HG02938 (cell line): ENCODE data around the gene RSPRY1.
"Not testable (repeated sequence)": the region's sequence is repeated elsewhere in the genome, so short reads cannot be mapped to it uniquely, and the experiment has no call there.

Experiments used
- ATAC-seq: cut with Tn5 transposase; IDR thresholded peaks from one replicate; pipeline ENCODE4 v1.9.1; 2021; ENCODE audit warnings: mild to moderate bottlenecking, moderate library complexity; ENCODE audit not compliant: unreplicated experiment

The RSPRY1 gene

DNA sequence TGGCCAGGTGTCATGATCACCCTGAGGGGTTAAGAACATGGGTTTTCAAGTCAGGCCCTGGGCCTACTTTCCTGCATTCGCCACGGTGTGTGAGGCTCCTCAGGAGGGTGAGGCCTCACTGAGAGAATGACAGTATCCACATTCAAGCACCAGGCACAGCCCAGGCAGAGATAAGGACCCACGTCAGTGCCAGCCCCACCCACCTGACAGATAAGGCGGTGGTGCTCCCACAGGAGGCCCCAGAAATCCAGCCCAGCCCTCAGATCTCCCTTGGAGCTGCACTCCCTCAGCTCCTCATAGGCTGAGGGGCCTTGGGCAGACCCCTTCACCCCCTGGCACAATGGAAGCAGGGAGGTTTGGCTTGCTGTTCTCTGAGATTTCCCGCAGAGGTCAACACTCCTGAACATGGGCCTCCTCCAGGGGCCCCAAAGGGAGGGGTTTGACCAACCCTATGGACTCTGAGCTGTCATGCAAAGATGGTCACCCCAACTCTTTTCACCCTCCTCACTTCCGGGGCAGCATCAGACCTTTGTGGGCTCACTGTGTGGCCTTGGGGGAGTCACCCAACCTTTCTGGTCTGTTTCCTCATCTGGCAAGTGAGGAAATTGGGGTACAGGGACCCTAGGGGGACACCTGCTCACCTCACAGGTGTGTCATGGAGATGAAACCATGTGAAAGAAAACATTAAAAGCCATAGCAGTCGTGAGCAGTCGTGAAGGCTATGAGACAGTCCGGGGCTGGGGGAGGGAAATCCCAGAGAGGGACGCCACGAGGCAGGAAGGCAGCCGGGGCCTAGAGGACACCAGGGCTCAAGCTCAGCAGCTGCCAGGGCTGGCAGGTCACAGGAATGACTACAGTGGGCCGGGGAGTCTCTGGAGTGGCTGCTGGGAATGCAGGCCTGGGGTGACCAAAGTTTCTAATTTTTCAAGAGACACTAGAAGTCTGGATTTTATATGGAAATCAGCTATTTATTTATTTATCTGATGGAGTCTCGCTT is 83.0 kb downstream of the RSPRY1 start:
- no peak for ATAC-seq

DNA sequence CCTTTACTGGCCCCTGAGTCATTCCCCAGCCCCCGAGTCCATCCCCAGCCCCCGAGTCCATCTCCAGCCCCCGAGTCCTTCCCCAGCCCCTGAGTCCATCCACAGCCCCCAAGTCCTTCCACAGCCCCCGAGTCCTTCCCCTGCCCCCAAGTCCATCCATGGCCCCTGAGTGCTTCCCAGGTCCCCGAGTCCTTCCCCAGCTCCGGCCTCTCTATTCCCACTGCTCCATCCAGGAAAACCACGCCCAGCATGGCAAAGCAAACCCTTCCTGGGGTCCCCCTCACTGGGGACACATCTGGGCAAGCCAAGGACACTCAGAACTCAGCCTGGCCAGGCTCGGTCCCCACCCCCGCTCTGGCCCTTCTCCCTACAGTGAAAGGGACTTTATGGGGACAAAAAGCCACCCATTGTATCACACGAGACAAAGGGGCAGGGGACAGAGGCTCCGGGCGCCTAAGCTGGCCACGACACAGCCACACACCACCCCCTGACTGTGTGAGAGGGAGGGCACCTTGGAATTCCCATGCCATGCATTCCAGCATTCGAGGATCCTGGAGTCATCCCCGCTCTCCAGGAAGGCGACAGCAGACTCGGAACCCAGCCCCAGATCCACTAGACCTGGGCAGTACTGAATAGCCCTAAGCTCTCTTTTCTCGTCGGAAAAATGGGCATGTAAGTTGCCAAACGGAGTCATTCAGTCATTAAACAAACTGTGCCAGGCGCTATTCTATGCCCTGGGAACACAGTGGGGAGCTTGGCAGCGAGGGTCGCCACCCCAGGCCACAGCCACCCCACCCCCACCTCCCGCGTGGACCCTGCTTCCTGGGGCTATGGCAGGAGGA is 84.3 kb downstream of the RSPRY1 start:
- no peak for ATAC-seq

DNA sequence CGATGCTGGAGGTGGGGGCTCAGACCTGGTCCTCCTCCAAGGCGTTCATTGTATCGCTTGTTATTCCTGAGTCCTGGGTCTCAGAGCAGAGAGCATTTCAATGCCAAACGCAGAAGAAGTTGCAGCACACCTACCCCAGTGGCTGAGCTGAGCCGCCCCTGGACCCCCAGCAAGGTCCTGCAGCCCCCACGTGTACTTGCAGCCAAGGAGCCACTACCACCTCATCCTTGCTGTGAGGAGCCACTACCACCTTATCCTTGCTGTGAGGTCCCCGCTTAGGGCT is 84.9 kb downstream of the RSPRY1 start:
- no peak for ATAC-seq

DNA sequence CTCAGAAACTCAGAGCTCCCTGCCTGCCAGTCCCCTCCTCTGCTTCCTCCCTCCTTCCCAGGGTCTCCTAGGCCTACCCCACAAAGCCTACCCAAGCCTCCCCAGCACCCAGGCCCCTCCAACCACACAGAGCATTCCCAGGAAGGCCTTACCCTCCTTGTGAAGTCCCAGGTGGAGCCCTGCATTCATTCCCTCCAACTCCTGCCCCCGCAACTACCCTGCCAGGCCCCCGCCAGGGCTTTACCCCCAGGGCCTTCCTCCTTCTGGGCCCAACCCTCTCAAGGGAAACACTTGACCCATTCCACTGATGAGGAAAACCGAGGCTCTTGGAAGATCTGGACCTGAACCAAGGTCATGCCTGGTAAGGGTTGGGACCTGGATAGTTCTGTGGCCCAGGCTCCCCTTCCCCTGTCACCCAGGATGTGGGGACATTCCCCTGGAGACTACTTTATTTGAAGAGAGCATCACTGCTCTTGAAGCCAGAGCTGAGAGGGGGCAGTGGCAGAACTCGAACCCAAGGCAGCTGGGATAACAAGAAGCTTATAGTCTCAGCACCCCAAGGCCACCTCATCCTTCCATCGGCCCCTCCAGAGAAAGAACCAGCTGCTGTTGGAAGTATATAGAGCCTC is 85.9 kb downstream of the RSPRY1 start:
- no peak for ATAC-seq

DNA sequence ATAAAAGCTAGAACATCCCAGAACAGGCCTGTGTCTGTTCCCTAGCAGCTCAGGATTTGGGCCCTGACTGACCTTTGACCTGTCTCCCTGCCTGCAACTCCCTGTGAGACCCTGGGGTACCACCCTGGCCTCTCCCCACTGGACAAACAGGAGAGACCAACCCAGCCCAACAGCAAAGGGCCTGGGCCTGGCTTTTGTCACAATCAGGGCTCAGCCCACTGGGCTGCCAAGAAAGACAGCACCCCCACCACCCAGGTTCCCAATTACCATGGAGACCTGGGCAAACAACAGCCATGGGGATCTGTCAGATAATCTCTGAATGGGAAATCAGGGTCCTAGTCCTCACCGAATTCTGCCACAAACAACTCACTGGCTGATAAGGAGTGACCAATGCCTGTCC is 87.2 kb downstream of the RSPRY1 start:
- ATAC-seq, result no peak

DNA sequence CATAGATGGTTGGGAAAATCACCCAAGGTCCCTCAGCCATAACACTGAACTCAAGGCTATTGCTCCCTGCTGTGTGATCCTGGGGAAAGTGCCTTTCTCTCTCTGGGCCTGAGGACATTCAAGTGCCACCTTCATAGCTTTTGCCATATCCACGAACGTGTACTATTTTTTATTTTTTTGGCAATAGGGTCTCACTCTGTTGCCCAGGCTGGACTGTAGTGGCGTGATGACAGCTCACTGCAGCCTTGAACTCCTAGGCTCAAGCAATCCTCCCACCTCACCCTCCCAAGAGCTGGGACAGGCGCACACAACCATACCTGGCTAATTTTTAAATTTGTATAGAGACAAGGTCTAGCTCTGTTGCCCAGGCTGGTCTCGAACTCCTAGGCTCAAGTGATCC is 87.7 kb downstream of the RSPRY1 start:
- ATAC-seq, result no peak

DNA sequence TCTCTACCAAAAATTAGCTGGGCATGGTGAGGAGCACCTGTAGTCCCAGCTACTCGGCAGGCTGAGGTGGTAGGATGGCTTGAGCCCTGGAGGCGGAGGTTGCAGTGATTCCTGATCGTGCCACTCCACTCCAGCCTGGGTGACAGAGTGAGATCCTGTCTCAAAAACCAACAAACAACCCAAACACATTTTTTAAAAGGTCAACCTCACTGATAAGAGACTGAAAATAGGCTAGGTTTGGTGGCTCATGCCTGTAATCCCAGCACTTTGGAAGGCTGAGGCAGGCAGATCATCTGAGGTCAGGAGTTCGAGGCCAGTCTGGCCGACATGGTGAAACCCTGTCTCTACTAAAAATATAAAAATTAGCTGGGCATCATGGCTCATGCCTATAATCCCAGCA is 89.8 kb downstream of the RSPRY1 start:
- ATAC-seq, result not testable (repeated sequence)

DNA sequence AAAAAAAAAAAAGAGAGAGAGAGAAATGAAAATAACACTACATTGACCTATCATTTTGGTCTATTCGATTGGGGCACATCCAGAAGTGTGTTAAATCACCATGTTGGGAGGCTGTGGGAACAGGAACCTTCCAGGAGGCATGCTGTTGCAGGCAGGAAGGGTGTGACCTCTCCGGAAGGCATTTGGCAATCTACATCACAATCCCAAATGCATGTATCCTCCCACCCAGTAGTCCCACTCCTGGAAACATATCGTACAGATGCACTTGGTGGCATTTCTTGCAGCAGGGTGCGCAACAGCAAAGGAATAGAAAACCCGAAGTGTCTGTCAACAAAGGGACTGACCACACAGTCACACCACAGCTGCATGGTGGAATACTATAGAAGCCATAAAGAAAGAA is 90.5 kb downstream of the RSPRY1 start:
- ATAC-seq, result no peak

DNA sequence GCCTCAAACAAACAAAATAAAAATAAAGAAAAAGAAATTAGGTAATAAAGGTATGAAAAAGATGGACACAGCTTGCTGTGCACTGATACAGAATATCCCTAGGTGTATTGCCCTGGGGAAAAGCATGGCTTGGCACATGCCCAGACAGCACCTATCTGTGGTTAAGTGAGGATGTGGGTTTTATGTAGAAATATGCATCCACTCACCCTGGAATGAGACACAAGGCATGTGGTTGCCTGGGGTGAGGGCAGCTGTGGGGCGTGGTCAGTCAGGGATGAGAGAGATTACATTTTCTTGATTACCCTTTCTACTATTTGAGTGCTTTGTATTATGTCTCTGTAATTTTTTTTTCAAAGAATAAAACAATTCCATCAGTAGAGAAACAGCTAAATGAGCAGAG is 91.5 kb downstream of the RSPRY1 start:
- no peak for ATAC-seq

DNA sequence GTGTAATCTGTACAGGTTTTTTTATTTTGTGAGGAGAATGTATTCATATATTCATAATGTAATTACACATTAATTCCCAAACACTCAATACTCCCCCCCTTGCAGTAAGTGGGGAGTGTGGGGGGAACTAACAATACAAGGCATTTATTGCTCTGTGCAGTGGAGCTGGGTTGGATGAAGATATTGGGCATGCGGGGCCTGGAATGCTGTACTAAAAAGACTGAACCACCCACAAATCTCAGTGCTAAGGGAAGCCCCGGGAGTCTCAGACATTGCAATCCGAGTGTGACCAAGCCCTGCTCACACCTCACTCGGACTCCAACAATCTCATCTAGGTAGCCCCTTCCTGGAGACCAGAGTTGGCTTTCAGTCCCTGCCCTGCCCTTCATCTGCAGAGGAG is 92.4 kb downstream of the RSPRY1 start:
- no peak for ATAC-seq

DNA sequence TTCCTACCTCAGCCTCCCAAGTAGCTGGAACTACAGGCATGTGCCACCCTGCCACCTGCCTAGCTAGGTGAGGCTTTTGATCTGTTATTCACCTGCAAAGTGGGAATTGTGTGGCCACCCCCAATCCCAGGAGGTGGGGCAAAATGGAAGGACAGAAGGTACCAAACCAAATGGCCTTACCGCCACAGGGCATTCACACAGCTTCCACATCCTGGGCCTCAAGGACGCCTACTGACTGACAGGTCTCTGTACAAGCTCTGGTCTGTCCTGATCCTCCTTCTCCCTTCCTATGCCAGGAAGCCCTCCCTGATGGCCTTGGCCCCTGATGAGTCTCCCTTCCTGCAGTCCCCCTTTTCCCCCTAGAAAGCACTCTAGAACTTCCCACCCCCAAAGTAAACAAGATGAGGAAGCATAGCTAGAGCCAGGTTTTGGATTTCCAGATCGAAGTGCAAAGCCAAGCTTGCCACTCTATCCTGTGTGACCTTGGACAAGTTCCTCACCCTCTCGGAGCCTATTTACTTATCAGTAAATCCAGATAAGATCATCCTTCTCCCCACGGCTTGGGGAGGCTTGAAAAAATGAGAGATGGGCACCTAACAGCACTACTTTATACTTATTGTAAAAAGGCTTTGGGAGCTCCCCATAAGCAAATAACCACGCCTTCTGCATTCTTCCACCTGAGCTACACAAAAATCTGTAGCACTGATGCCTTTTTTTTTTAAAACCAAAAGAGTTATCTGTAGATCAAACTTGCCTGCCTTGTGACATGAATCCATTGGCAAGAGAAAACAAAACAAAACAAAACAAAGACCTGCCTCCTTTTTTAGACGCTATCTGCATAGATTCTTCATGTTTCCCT is 93.9 kb downstream of the RSPRY1 start:
- no peak for ATAC-seq

DNA sequence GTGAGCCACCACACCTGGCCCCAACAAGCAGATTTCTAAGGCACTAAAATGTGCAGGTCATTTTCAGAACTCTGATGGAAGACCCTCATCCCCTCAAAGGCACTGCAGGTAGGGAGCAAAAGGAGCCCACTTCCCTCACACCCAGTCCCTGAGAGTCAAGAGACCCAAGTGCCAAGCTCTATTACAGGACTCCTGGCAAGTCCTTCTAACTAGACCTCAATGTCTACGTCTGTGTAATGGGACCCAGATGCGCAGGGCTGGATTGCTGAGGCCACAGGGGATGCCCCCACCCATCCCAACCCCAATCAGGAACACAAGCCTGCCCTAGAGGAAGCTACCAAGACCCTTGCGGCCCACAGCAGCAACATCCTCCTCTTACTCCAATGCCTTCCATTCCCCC is 95.7 kb downstream of the RSPRY1 start:
- ATAC-seq, result no peak

DNA sequence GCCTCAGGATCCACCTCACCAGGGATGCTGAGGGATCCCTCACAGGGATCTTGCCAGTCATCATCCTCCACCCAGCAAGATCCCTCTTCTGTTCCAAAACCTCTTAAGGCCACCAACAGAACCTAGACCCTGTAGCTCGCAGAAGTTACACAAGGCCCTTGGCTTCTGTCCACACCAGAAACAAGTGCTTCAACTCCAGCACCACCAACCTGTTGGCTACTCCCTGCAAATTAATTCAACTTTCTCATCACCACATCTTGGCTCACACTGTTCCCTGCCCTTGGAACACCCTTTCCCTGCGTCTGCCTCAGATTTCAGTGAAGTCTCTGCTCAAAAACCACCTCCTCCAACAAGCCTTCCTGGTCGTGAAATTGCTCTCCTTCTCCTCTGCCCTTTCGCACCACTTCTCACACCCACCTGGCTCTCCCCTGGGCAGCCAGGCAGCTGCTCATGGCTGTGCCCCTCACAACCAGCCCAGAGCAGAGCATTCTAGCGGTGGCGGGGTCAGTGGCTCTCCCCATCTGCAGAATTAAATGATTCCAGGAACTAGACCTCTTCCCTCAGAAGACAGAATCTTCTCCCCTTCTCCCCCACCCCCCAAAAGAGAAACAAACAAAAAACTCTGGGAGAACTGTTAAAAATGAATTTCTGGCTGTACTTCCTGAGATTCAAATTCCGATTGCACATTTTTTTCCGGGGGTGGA is 96.5 kb downstream of the RSPRY1 start:
- ATAC-seq, result no peak

DNA sequence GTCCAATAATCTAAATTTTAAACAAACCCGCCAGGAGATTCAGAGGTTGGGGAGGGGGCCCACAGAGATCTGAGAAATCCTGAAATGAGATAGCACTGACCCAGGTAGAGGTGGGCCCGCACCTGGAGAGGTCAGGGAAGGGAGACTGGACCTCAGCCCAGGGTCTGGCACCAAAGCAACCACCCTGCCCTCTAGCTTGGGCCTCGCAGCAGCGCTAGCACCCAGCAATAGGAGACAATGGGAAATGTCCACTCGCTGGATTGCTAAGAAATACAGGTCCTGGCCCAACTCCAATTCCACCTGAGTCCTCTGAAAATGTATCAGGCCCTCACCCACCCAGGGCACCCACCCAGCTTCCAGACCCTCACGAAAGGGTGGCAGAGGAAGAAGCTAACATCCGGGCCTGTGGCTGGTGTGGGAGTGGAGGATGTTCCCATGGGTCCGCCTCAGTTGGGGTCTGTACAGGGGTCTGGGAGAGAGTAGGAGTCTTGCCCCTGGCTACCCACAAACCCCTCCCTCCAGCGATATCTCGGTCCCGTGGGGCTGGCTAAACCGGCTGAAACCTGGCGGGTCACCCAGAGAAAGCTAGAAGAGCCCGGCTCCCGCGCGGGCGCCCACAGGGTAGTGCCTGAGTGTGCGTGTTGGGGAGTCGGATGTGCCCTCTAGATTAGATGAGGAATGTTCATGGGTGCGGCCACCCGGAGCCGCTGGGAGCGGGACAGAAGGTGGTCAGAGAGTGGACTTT is 97.3 kb downstream of the RSPRY1 start:
- ATAC-seq, result no peak

DNA sequence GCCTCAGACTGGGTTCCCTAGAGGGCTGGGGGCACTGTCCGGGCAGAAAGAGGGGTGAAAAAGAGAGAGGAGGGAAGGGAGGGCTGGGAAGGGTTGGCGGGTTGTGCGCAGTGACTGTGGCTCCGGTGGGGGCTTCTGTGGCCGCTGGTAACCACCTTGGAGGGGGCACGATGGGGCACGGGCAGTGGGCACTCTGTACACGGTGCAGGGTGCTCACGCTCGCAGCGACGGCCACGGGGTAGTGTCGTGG is 97.8 kb downstream of the RSPRY1 start:
- ATAC-seq, result no peak

DNA sequence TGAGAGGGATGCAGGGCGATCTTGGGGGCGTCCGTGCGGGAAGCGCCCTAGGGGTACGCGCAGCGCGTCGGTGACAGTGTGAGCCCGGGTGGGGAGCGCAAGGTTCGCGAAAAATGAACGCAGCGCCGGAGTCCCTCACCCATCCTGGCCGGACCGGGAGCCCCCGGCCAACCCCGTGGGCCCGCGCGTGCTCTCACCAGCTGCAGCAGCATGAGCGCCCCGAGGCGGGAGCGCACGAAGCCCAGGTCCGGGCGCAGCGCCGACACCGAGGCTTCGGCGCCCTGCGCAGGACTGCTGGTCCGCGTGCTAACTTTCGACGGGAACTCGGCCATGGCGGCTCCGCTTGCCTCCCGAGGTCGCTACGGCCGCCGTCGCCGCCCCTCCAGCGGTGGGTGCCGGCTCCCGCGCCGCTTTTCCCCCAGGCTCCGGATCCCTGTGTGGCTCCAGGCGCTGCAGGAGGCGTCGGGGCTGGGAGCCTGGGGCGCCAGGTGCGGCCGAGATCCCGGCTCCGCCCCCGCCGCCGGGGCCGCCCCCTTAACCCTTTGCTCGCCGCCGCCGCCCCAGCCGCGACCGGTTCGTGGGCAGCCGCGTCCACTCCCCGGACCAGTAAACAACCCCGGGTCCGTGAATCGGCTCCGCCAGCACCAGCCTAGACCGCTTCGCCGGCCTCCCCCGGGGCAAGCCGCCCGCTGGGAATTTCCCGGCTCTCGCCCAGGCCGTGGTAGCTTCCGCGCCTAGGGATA is 98.3 kb downstream of the RSPRY1 start, which contains the start of gene PLLP:
Gene PLLP (minus strand): TSS at position 464 of the 743 bp plus-strand sequence. CDS start 132 bp downstream, at position 332.
- ATAC-seq, result no peak

DNA sequence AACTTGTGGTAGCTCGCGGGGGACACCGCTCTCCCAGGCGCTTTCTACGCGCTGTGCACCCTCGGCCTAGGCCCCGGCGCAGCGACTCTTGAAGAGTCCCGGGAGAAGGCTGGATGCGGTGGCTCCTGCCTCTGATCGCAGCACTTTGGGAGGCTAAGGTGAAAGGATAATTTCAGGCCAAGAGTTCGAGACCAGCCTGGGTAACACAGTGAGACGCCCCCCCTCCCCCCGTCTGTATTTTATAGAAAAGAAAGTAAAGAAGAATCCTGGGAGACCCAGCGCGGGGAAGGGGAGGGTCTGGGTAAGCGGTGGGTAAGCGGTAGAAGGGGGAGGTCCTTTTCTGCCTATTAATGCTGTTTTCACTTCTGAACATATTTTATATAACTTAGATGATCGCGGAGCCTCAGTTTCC is 98.8 kb downstream of the RSPRY1 start:
- no peak for ATAC-seq

DNA sequence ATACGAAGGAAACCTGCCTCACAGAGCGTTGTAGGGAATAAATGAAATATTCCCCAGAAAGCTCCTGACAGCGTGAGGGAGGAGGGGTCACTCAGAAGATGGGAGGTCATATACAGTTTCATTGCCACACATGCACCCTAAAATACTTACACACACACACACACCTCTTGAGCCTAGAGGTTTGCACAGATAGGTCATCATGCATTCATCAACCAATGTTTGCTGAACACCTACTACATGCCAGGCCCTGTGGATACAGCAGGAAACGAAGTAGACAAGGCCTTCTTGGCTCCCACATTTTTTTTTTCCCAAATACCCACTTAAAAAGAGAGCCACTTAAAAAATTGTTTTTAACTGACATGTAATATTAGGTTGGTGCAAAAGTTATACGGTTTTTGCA is 99.2 kb downstream of the RSPRY1 start:
- ATAC-seq, result no peak
